Activated gamma-delta T cell treated with Interleukin-2 at 50 U/mL for 16 hours (primary cell): Measurements from ENCODE around the gene KCNK10.

Experiments
- DNase-seq: peaks from one replicate; pipeline ENCODE4 v3.0.0-alpha.2; 2020

KCNK10 gene

DNA sequence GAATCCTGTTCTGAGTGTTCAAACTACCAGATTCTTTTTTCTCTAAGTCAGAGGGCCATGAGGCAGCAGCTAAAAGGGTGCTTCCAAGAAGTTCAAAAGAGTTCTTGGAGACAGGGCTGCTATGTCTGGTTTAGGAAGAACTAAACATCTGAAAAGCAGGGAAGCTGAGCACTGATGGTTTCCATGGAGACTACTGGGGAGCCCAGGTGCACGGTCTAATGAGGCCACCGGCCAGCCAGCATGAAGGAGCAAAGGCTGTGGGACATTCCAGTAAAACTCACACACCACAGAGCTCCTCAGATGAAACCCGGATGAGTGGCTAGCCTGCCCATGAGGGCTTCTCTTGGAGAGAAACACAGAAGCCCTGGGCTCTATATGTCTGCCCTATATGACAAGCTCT lies 97.3 kb downstream of the KCNK10 start:
- DNase-seq, result no peak

DNA sequence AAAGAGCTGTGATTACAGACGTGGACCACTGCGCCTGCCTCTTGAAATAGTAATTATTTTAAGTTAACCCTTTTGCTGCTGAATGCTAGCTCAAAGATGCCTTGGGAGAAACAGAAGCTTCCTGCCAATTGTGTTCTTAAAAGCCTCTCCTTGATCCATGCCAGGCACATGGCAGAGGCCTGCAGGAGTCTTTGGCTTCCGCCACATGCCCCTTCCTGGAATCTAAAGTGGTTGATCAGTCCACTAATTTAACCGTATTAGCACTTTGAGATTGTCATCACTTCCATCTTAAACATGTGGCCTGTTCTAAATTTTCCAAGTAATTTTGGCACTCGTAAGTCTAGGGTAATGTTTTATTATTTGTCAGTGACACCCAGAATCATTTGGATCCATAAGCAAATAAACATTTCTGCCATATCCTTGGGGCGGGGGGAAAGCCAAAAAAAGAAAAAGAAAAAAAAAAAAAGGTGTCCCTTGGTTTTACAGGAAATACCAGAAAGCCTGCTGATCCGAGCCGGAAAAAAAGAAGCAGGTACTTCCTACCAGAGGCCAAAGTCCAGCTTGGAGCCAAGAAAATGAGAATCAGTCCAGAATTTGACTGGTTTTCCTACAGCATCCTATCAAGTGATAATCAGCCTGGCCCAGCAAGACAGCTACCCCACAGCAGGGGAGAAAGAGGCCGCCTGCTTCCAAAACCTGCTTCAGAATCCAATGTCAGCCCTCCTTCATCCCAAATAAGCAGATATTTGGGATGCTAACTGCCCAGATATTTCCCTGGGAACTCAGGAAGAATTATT lies 104.8 kb downstream of the KCNK10 start:
- no peak for DNase-seq

DNA sequence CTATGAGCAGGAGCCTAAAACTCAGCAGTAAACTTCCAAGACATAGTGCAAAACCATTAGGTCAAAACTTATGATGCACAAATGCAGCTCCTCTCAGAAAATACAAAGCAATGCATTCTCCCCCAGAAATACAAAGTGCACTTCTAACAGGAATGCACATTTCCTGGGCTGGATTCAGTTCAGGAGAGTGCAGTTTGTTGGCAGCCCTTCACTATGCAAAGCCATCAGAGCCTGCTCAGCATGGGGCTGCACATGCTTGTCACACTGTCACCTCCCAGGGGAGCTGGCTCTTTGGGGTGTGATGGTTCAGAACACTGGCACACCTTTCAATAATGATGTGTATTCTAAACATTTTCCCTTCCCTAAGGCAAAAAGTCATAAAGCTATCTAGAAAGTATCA lies 110.4 kb downstream of the KCNK10 start:
- DNase-seq, result no peak

DNA sequence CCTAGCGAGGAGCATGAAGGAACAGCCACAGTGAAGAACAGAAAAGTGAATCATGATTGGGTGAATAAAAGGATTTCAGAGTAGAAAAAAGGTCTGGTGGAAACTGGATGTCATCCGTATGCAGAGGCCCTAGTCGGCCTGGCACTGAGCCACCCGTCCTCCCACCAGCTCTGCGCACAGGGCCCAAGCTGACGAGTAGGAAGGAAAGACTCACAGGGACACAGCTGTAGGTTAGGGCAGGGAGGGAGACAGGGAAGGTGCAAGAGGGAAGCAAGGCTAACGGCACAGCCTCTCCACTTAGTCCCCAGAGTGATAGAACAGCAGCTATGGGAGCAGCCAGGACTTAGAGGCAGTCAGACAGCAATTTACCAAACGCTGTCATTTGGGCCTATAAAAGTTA lies 112.6 kb downstream of the KCNK10 start:
- no peak for DNase-seq

DNA sequence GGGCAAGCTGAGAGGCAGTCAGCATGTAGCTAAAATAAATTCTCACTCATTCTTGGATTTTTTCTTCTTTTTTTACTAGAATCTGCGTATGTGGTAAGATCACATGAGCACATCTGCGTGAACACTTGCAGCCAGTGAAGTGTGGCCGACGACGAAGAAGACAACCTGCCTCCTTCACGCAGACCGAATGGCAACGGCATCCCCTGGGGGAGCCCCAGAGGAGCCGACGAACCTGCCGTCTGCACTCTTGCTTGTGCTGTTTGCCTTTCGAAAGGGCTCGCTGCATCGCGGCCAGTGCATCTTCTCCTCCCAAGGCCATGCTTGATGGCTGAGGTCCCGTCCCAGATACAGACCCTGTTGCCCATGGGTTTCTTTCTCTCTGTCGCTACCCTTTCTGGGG lies 113.8 kb downstream of the KCNK10 start:
- no peak for DNase-seq

DNA sequence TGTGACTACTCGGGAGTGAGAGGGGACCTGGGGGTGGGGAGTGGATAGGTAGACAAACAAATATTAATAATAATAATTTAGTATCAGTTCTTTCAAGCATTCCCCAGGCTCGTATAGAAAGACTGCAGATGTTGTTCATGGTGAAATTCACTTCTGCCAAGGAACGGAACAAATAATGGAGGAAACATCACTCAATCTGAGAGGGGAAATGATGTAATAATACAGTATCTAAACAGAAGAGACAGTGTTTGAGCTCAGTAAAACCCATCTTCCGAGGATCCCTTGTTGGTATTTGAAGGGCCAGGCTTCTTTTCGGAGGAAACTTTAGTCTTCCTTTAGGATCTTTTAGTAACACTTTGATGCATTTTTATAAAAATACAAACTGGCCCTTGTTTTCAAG lies 114.2 kb downstream of the KCNK10 start:
- DNase-seq, result no peak

DNA sequence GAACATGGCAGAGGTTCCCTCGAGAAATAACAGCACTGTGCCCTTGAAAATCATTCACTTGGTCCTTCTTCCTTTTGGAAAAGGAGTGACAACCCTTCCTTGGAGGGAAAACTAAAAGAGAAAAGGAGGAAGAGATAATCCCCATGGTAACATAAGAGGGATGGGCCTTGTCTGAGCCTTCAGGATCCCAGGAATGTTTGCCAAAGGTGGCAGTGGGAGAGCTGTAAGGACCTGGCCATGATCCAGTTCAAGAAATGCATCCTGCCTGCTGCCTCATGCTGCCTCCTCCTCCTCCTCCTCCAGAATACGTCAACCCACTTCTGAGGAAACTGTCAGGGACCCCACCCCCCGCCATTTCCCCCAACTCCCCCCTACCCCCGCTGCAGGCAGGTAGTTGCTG lies 118.8 kb downstream of the KCNK10 start:
- no peak for DNase-seq

DNA sequence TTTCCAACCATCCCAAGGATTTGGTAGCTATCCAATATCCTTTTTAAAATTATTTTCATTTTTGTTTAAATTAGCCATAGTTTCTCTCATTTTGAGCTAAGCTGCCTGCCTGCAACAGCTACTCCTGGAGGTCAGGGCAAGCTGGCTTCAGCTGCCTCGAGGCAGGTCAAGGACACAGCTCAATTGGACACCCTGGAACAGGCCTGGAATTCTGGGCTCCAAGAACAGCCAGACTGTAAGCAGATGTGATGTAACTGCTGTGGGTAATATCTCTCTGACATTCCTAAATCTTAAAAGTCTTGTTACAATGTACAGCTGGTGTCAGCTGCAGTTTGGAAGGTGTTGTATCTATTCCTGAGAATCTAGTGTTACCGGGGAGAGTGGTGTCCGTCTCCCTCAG lies 119.8 kb downstream of the KCNK10 start:
- DNase-seq, result no peak

DNA sequence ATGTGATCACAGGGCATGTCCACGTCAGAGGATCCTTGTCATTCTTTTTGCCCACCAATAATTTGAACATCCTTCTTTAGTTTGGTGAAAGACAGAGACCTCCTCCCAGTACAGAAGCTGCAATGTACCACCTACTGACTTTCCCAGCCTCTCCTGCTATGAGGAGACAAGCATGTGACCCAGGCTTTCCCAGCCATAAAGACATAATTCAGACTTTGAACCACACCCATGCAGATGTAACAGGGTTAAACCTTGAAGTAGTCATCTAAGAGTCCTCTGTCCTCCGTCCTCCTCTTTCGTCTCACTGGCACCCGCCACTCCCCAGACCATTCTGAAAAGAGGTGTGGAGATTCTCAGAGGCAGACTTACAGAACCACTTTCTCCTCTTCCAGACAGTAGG lies 120.8 kb downstream of the KCNK10 start:
- DNase-seq, result no peak

DNA sequence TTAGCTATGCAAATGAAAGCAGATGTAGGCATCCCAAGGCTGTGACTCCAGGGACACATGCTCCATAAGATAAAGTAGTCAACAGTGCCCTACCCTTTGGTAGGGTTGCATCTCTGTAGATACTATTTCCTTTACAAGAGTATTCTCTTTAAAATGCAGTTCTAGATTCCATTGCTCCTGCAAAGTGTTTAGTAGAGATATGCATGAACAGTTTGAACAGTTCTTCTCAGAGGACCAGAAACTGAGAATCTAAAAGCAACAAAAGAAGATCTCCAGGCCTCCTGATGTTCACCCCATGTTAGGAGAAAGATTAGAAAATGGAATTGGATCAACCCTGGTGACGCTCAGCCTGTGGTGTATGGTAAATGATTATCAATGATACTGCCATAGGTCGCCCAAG lies 121.2 kb downstream of the KCNK10 start:
- no peak for DNase-seq

DNA sequence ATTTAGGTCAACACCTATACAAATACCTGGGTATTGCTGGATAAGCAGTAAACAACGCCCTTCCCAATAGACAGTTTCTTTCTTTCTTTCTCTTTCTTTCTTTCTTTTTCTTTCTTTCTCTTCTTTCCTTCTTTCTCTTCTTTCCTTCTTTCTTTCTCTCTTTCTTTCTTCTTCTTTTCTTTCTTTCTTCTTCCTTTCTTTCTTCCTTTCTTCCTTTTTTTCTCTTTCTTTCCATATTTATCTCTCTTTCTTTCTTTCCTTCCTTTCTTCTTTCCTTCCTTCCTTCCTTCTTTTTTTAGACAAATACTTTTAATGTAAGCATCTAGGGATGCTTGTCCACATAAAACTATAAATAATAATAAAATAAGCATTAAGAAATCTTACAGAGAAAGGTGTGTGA lies 123.2 kb downstream of the KCNK10 start:
- no peak for DNase-seq

DNA sequence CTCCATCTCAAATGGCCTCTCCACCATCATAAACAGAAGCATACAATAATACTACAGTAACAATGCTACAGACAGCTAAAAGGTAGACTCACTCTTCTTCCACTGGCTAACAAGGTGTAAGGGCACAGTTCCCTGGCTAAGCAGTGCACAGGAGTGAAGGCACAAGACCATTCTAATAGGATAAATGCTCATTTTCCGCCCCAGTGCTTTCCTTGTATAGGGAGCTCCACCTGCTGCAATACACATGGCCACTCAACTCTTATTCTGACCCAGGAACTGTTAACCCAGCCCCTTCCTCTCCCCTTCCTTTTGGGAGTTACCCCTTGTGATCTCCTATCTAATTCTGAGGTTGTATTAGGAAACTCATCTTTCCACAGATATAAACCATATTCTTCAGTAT lies 124.6 kb downstream of the KCNK10 start:
- DNase-seq, result no peak

DNA sequence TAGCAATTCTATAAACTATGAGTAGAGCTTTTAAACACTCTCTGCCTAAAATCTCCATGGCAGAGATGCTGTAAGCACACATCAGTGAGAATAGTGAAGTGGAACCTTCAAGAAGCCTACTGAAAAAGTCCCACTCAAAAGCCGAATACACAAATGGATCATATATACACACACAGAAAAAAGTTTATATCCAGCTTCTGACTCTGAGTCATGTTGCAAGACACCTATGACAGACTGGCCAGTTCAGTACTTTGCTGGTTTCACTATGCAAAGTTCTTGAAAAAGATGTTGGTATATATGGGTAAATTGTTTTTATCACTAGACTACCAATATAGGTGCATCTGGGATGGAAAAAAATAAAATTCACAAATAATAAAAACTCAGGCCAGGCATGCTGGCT lies 126.1 kb downstream of the KCNK10 start:
- DNase-seq, result no peak

DNA sequence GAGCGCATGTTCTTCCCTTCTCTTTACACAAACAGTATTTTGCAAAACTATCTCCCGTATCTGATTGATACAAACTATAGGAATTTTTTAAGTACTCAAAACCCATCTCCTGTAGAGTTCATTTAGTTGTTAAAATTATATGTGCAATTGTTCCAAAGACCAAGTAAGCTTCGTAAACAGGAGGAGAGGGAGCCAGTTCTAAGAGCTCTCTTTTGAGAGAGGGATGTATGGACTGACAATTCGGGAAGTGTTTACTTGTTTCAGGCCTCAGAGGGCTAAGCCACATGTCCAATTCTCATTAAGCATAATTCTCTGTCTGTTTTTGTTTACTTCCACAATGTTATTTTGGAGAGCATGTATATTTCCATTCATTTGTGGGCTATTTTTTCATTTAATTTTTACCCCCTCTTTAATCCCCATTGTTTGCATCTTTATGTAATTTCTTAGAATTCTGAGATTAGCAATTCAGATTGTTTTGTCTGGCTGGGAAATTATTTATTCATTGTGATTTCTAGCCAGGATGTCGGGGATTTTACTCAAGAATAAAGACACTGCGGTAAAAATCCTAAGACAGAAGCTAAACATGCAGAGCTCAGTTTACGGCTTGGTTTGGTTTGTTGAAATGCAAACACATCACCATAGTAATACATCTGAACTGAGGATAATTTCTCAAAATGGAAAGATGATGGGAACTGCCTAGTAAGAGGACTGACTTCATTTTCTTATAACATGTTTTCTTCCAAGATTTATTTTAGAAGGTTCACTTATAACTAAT lies 126.8 kb downstream of the KCNK10 start:
- DNase-seq, result no peak

DNA sequence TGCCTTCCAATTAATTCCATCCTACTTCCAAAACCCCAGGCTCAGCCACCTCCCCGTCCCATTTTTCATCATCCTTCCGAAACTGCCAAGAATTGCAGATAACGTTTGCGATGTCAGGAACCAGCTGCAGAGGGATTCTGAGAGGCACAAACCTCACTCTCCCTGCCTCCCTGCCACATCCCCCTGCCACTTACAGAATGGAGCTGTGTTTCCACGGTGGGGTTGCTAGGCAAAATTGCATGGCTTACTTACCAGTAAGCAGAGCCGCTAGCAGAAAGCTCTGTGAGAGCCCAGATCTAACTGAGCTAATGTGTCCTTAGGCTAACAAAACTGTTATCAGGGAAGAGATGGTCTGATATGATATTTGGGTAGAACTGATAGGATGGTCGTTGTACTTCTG lies 127.4 kb downstream of the KCNK10 start:
- no peak for DNase-seq

DNA sequence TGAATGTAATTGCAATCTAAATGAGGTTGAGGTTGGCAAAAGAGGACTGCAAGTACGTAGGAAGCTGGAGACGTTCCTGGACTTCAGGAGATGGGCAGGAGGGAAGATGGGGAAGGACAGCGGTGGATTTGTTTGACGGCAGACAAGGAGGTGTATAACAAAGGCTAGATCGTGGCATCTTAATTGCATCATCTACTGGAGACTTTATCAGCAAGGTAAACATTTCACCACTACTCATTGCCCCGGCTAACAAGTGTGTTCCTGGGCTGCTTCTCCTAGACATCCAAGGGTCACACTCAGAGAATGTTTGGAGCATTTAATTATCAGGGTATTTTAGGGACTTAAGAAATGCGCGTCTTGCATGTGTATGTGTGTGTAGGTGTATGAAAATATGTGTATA lies 128.5 kb downstream of the KCNK10 start:
- DNase-seq, result no peak

DNA sequence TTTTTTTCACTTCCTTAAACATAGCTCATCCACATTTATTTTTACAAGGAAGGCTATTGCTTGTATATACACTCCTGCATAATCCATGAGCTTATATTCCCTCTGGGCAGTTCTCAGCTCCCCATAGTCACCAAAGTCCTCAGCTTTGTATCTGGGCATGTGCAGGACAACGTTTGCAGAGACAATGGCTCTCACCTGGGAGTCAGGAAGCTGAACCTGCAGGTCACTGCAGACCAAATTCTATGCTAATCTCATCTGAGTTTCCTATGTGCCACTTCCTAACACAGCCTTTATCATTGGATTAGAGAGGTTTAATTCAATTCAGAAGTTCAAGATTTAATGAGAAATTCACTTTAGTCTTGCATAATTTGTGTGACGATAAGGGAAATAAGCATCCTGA lies 131.5 kb downstream of the KCNK10 start:
- no peak for DNase-seq

DNA sequence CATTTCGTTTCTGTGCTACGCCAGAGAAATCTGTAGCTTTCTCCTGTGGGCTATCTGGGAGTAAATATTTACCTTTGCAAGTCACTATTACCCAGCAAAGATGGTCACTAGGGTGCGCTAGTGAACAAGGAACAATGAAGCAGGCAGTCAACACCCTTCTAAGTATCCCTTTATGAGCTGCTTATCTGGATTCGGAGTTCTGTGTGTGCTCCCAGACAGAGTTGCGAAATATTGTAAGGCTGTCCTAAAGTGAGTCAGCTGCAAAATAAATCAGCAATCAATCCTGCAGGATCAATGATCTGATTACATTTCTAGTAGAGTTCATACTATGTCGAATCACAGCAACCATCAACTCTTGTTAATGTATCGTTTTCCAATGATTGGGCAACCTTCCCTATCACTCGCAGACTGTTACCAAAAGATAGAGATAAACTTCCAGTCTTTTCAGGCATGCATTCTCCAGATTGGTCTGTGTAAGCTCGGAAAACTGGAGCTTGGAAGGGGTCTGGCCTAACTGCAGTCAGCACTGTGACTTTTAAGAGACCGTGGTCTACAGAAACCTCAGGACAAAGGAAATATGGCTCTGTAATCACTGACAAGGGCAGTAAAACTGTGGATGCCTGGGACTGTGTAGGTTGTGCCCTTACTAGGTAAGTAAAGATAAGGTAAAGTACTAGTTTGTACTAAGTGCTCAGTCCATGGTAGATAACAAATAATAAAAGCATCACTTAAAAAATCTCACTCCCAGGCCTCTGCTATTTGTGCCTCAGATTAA lies 133.5 kb downstream of the KCNK10 start:
- DNase-seq, result peak; percentile 47

DNA sequence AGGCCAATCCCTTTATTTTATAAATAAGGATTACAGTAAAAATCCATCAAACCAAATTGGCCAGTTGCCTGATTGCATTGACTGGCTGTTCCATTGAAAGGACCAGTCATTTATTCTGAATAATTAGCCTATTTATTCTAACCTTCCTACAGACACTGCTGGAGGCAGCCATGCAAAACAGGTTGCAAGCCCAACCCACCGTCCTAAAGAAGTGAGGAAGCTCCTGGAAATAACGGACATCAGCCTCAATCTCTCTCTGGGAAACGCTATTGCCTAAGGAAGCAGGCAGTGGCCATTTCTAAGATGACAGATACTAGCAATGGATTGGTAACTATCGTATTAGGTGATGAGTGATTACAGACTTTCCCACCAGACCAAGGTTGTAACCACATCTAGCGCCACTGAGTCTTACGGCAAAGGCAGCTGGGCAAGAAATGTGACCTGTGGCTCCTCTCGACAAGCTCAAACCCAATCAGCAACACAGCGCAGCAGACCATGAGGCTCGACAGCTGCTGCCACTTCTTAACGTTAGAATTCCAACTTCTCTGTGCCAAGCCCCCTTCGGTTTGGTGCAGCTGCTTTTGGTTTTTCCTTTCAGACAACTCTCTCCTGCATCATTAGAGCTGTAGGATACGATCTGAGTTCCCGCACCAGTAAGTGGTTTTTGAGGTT lies 134.2 kb downstream of the KCNK10 start:
- DNase-seq, result no peak

DNA sequence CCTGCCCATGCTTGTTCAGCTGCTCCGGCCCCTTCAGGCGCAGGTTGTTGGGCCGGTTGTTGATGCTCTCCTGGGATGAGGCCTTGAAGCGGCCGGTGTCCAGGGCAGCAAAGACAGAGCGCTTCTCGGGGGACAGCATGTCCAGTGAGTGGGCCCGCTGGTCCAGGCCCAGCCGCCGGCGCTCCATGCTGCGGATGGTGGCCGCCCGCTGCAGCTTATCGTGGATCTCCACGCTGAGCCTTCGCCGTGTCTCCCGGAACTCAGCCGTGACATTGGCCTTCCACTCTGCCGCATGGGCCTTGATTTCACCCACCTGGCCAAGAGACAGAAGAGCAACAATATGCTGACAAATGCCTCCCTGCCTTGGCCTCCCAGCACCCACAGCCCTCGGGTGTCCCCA lies 137.2 kb downstream of the KCNK10 start:
- DNase-seq, result no peak

DNA sequence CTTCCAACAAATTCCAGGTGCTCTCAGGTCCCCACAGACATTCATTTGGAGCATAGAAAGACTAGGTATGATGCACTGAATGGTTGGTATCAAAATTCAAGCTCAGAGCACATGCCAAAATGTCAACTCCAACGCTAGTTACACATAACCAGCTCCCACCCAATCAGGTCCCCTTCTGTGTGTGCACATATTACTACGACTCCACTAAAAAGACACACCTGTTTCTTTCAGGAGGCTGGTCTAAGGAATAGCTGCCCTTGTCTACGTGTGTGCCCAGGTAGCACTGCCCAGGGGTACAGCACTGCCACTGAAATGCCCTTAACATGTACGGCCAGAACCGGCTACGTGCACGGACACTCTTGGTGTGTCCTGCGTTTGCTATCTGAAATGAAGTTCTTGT lies 138.1 kb downstream of the KCNK10 start:
- no peak for DNase-seq

DNA sequence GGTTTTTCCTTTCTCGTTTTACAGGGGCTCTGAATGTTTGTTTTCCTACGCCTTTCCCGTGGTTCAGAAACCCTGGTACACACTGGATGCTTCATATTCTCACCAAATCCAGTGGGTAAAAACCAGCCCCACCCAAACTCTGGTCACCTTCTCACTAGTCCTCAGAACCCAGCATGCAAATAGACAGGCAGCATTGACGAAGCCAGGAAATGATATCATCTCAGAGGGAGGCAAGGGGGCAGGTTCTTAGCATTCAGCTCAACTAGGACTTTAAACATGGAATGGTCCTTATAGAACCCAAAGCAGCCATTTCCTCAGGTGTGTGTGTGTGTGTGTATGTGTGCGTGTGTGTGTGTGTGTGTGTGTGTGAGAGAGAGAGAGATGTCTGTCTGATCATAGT lies 142.0 kb downstream of the KCNK10 start:
- DNase-seq, result no peak

DNA sequence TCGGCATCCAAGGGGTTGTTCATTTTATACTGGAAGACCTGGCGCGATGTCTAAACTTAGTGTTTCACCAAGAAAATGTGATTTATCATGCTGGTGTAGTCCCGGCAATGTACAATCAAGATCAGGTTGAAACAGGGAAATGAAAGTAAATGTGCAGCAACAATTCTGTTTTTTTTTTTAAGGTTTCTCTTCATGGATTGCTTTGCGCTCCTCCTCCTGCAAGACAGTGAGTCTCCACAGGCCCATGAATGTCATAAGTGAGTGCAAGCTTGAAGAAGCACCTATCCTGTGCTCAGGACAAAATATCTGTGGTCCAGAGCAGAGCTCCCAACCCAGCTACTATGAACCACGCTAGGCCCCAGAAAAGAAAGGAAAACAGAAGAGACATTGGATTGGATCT lies 143.4 kb downstream of the KCNK10 start:
- no peak for DNase-seq
